ENCODE data around the gene SHMT2.

- TF ChIP-seq CTCF (conservative IDR thresholded peaks at IDR 0.05; ENCODE audit: low read depth, low read length) (no peak), EZH2 (IDR thresholded peaks at IDR 0.05; ENCODE audit: borderline replicate concordance, low read depth, low read length, poor library complexity, severe bottlenecking) (no peak)
Observed at GRCh38 chr12:57222286-57223190, 7.0 kb upstream of the SHMT2 start.

Data from A673 (cell line).